Tibial nerve (tissue), 4 donors: ENCODE measurements around the gene SLC1A1. TPM values are rescaled to one million over a fixed set of nuclear protein-coding genes. Genes with fewer than 3 reads are reported as not detected.

ENCODE experiments used
- DNase-seq, 2 donors: peaks; one replicate each; pipeline ENCODE4 v3.0.0-alpha.2; 2019; ENCODE audit warnings: low spot score in 2 of 2
- H3K27ac ChIP-seq, 4 donors: fragments of 200-600 bp; sonication (generic) in 3 of 4; one replicate each; pipeline ENCODE4 v1.5.1; 2017 to 2019; ENCODE audit warnings: mild to moderate bottlenecking in 1 of 4
- H3K27me3 ChIP-seq, 2 donors: fragments of 200-600 bp; sonication (generic) in 1 of 2; one replicate each; pipeline versions ENCODE4 v1.5.1 to v1.6.0; 2017 to 2019
- H3K36me3 ChIP-seq, 3 donors: fragments of 200-600 bp; sonication (generic); one replicate each; pipeline ENCODE4 v1.5.1; 2018 to 2019
- H3K4me1 ChIP-seq, 4 donors: fragments of 200-600 bp; sonication (generic) in 3 of 4; one replicate each; pipeline ENCODE4 v1.5.1; 2017 to 2019
- H3K4me3 ChIP-seq, 4 donors: fragments of 200-600 bp; sonication (generic) in 3 of 4; one replicate each; pipeline ENCODE4 v1.5.1; 2017 to 2019; ENCODE audit warnings: mild to moderate bottlenecking in 1 of 4, moderate library complexity in 1 of 4
- H3K9me3 ChIP-seq, 4 donors: fragments of 200-600 bp; sonication (generic) in 3 of 4; one replicate each; pipeline ENCODE4 v1.5.1; 2017 to 2019
- EP300 ChIP-seq, 2 donors: sonication (generic); formaldehyde crosslinking; IDR thresholded peaks; one replicate each; pipeline ENCODE4 v1.6.1; 2017; ENCODE audit warnings: antibody characterized with exemption in 2 of 2, mild to moderate bottlenecking in 1 of 2
- POLR2A ChIP-seq, 2 donors: fragments of 450-650 bp; IDR thresholded peaks; one replicate each; pipeline ENCODE4 v1.6.1; 2017; ENCODE audit warnings: antibody characterized with exemption in 2 of 2, mild to moderate bottlenecking in 2 of 2, moderate library complexity in 2 of 2
- WGBS, 2 donors: methylation state at CpG; one replicate each; pipeline ENCODE4 v1.1.5; 2018; 5-methylcytosine and 5-hydroxymethylcytosine counted together
- total RNA-seq, 4 donors: library from RNA; depleted of rRNA; stranded (reverse); fragments of >200 nt; gene quantifications; one replicate each; pipeline ENCODE4 v1.1.0, GENCODE V29; 2016
- TF ChIP-seq, protein P1 (sequence below), 5 experiments: fragments of 200-600 bp in 3 of 5; fragments of 450-650 bp in 2 of 5; sonication (generic) in 3 of 5; IDR thresholded peaks; one replicate each; pipeline ENCODE4 v1.5.1; 2016 to 2019; ENCODE audit warnings: antibody characterized with exemption in 5 of 5, mild to moderate bottlenecking in 3 of 5, moderate library complexity in 2 of 5

SLC1A1 gene
- total RNA-seq, 4 donors from 2014 or later, result 4.0 to 16.8 (median 6.7) TPM

GRCh38 chr9:4581861-4582565 lies 91.7 kb downstream of the SLC1A1 start:
- no peak for DNase-seq
- no peak overlapping the region for H3K4me3 ChIP-seq
- H3K27ac ChIP-seq, result no peak overlapping the region
- WGBS, 2 donors, result 64 to 70% methylated on average over 1 of the region's 1 CpG
- H3K9me3 ChIP-seq, result no peaks in the 10 kb centered on the region
- H3K4me1 ChIP-seq, result peaks cover 0 to 7% (median 0%) of the 10 kb centered on the region in 4 donors
- H3K27me3 ChIP-seq, result no peaks in the 10 kb centered on the region
- H3K36me3 ChIP-seq, result peaks cover 0 to 13% (median 0%) of the 10 kb centered on the region in 3 donors
- TF ChIP-seq, protein P1, sequence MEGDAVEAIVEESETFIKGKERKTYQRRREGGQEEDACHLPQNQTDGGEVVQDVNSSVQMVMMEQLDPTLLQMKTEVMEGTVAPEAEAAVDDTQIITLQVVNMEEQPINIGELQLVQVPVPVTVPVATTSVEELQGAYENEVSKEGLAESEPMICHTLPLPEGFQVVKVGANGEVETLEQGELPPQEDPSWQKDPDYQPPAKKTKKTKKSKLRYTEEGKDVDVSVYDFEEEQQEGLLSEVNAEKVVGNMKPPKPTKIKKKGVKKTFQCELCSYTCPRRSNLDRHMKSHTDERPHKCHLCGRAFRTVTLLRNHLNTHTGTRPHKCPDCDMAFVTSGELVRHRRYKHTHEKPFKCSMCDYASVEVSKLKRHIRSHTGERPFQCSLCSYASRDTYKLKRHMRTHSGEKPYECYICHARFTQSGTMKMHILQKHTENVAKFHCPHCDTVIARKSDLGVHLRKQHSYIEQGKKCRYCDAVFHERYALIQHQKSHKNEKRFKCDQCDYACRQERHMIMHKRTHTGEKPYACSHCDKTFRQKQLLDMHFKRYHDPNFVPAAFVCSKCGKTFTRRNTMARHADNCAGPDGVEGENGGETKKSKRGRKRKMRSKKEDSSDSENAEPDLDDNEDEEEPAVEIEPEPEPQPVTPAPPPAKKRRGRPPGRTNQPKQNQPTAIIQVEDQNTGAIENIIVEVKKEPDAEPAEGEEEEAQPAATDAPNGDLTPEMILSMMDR (IDR thresholded peaks at IDR 0.05), result no peak
- TF ChIP-seq EP300 (IDR thresholded peaks at IDR 0.05) (no peak), POLR2A (IDR thresholded peaks at IDR 0.05) (no peak)

DNA sequence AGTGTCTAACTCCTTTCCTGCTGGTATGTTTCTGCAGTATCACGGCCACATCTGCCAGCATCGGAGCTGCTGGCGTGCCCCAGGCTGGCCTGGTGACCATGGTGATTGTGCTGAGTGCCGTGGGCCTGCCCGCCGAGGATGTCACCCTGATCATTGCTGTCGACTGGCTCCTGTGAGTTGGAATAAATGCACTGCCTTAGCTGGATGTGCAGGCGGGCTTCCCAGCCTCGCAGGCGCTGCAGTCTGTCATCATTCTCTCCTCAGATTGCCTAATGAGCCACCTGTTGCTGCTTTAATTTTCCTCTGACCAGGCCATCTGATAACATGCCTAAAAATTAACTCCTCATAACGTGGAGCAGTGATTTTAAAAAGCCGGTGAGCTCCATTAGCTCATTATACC lies 92.7 kb downstream of the SLC1A1 start:
- WGBS, 2 donors, result 93 to 97% methylated on average over 10 to 12 of the region's 12 CpGs
- no peak for TF ChIP-seq POLR2A (IDR thresholded peaks at IDR 0.05)
- TF ChIP-seq, protein P1 (IDR thresholded peaks at IDR 0.05), result no peak
- no peak for TF ChIP-seq EP300 (IDR thresholded peaks at IDR 0.05)
- no peak overlapping the region for H3K27ac ChIP-seq
- no peak overlapping the region for H3K4me3 ChIP-seq
- no peaks in the 10 kb centered on the region for H3K27me3 ChIP-seq
- peaks cover 0 to 13% (median 0%) of the 10 kb centered on the region in 3 donors for H3K36me3 ChIP-seq
- DNase-seq, result no peak
- H3K9me3 ChIP-seq, result no peaks in the 10 kb centered on the region
- peaks cover 0 to 7% (median 0%) of the 10 kb centered on the region in 4 donors for H3K4me1 ChIP-seq

- Histone ChIP-seq H3K9me3 (no peaks in the 10 kb centered on the region), H3K27me3 (no peaks in the 10 kb centered on the region), H3K36me3 (peaks cover 0 to 13% (median 0%) of the 10 kb centered on the region in 3 donors), H3K4me3 (no peak overlapping the region), H3K27ac (no peak overlapping the region), H3K4me1 (peaks cover 0 to 4% (median 0%) of the 10 kb centered on the region in 4 donors)
- no peak for TF ChIP-seq EP300 (IDR thresholded peaks at IDR 0.05)
- no peak for TF ChIP-seq POLR2A (IDR thresholded peaks at IDR 0.05)
- TF ChIP-seq, protein P1 (IDR thresholded peaks at IDR 0.05), result no peak
- 94 to 95% methylated on average over 1 of the region's 1 CpG for WGBS, 2 donors
- no peak for DNase-seq
These were observed 94.4 kb downstream of the SLC1A1 start for GRCh38 chr9:4584636-4585035.

GRCh38 chr9:4585135-4585534 lies 94.9 kb downstream of the SLC1A1 start:
- H3K27me3 ChIP-seq, result no peaks in the 10 kb centered on the region
- H3K9me3 ChIP-seq, result no peaks in the 10 kb centered on the region
- TF ChIP-seq EP300 (IDR thresholded peaks at IDR 0.05), result no peak
- TF ChIP-seq, protein P1 (IDR thresholded peaks at IDR 0.05), result no peak
- H3K36me3 ChIP-seq, result peaks cover 0 to 13% (median 0%) of the 10 kb centered on the region in 3 donors
- DNase-seq, result no peak
- 91 to 93% methylated on average over 5 of the region's 5 CpGs for WGBS, 2 donors
- H3K27ac ChIP-seq, result no peak overlapping the region
- H3K4me1 ChIP-seq, result peaks cover 0 to 3% (median 0%) of the 10 kb centered on the region in 4 donors
- H3K4me3 ChIP-seq, result no peak overlapping the region

GRCh38 chr9:4588721-4589120 lies 98.5 kb downstream of the SLC1A1 start:
- Histone ChIP-seq H3K27ac (no peak overlapping the region), H3K4me3 (no peak overlapping the region), H3K36me3 (peaks cover 0 to 4% (median 0%) of the 10 kb centered on the region in 3 donors), H3K4me1 (peaks cover 0 to 10% (median 0%) of the 10 kb centered on the region in 4 donors), H3K27me3 (no peaks in the 10 kb centered on the region), H3K9me3 (no peaks in the 10 kb centered on the region)
- TF ChIP-seq EP300 (IDR thresholded peaks at IDR 0.05) (no peak), POLR2A (IDR thresholded peaks at IDR 0.05) (no peak)
- TF ChIP-seq, protein P1 (IDR thresholded peaks at IDR 0.05), result no peak
- no peak for DNase-seq
- 63 to 78% methylated on average over 2 of the region's 2 CpGs for WGBS, 2 donors
